HG03039 (cell line): Measurements from ENCODE around the gene RAB37.

Source experiments
- ATAC-seq: cut with Tn5 transposase; IDR thresholded peaks from one replicate; pipeline ENCODE4 v1.9.1; 2021; ENCODE audit warnings: mild to moderate bottlenecking, moderate library complexity; ENCODE audit not compliant: unreplicated experiment

The RAB37 gene

DNA sequence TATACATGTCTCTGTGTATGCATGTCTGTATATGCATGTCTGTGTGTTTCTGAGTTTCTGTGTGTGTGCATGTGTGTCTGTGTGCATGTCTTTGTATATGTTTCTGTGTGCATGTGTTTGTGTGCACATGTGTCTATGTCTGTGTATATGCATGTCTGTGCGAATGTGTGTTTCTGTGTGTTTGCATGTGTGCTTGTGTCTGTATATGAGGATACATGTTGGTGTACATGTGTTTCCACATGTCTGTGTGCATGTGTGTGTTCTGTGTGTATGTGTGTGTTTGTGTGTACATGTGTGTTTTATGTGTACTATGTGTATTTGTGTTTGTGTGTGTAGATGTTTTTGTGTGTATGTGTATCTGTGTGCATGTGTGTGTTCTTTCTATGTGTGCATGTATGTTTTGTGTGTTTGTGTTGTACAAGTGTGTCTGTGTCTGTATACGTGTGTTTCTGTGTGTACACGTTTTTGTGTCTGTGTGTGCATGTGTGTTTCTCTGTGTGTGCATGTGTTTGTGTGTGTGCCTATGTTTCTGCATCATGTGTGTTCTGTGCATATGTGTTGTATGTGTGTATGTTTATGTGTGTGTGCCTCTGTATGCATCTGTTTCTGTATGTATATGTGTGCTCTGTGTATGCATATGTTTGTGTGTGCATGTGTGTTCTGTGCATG, 8.9 kb upstream of the RAB37 start:
- no peak for ATAC-seq

DNA sequence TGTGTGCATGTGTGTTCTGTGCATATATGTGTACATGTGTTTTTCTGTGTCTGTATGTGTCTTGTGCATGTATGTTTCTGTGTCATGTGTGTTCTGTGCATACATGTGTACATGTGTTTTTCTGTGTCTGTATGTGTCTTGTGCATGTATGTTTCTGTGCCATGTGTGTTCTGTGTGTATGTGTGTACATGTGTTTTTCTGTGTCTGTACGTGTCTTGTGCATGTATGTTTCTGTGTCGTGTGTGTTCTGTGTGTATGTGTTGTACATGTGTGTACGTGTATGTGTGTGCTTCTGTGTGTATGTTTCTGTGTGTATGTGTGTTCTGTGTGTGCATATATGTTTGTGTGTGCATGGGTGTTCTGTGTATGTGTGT, 8.4 kb upstream of the RAB37 start:
- no peak for ATAC-seq

- no peak for ATAC-seq
These were observed 7.7 kb upstream of the RAB37 start for GRCh38 chr17:74729368-74729767.

- ATAC-seq, result no peak
These were observed 7.2 kb upstream of the RAB37 start for GRCh38 chr17:74729866-74730265.

DNA sequence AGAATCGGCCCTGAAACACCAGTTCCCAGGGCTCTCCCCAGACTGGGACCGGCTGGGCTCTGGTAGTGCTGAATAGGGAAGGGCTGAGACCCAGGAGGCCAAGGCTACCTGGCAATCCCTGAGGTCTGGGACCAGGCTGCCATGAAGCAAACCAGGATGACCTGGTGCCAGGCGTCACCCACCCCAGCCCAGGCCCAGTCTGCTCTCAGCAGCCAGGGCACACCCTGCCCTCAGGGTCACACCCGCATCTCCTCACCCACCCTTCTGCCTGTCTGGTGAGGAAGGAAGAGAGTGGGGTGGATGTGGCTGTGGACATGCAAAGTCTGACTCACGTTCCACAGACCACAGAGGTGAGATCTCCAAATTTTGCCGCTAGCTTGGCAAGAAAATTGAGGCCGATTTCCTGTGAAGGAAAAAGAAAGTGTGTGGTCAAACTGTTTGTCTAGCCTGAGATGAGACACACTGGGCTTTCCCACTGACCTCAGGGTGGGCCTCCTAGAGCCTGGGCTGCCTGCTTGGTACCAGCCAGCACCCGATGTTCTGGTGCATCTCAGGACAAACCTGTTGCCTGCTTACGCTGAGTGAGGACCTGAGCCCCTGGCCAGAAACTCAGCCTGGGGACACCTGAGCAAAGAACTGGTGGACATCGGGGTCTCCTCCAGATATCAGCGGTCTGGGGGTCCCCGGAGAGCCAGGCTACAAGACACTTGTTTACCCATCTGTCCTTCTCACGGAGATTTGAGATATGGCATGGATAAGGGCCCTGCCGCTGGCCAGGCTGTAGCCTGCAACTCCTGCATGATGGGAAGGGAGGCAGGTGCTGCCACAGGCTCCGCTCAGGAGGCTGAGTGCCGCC, 6.3 kb upstream of the RAB37 start:
- no peak for ATAC-seq

DNA sequence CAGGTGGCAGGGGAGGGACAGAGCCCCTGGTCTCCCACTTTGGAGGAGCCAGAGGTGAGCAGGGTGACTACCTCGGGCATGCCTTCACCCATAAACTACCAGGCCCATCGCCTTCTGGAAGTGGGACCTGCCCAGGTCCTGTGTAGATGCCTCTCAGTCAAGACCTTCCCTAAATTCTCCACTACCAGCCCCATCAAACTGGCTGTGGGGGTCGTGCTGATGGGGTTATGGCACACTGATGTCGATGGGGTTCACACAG, 5.8 kb upstream of the RAB37 start:
- no peak for ATAC-seq

DNA sequence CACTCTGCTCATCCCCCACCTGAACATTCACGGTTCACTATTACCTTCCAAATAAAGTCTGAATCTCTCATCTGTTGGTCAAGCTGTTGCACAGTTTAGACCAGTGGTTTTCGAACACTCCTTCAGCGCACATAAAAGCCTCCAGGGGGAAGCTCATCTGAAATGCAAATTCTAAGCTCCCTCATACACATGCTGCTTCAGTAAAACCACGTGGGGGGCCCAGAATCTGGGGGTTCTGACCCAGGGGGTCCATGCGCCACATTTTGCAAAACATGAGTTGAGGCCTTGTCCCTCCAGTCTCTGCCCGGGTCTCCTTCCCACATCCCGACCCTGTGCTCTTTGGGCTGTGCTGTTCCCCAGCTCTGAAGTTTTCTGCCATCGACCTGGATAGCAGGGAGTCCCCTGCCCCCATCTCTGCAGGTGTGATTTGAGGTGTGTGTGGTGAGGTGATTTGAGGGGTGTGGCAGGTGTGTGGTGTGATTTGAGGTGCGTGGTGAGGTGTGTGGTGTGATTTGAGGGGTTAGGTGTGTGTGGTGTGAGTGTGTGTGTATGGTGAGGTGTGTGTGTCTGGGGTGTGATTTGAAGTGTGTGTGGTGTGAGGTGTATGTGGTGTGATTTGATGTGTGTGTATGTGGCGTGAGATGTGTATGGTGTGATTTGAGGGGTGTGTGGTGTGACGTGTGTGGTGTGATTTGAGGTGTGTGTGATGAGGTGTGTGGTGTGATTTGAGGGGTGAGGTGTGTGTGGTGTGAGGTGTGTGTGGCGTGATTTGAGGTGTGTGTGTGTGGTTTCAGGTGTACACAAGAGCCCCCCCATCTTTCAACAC, 4.8 kb upstream of the RAB37 start:
- no peak for ATAC-seq

GRCh38 chr17:74733365-74734122, 3.5 kb upstream of the RAB37 start:
- ATAC-seq, result no peak

DNA sequence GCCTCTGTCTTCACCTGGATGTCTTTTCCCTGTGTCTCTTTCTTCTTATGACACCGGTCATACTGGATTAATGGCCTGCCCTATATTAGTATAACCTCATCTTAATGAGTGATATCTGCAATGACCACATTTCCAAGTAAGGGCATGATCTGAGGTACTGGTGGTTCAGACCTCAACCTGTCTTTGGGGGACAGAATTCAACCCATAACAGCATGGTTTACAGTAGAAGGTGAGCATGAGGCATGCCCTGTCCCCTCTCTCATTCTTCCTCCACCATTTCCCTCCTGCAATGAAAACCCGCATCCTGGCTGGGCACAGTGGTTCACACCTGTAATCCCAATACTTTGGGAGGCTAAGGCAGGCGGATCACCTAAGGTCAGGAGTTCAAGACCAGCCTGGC, 2.8 kb upstream of the RAB37 start:
- ATAC-seq, result no peak

- ATAC-seq, result no peak
These were observed 419 bp downstream of the RAB37 start for GRCh38 chr17:74737299-74738050.

DNA sequence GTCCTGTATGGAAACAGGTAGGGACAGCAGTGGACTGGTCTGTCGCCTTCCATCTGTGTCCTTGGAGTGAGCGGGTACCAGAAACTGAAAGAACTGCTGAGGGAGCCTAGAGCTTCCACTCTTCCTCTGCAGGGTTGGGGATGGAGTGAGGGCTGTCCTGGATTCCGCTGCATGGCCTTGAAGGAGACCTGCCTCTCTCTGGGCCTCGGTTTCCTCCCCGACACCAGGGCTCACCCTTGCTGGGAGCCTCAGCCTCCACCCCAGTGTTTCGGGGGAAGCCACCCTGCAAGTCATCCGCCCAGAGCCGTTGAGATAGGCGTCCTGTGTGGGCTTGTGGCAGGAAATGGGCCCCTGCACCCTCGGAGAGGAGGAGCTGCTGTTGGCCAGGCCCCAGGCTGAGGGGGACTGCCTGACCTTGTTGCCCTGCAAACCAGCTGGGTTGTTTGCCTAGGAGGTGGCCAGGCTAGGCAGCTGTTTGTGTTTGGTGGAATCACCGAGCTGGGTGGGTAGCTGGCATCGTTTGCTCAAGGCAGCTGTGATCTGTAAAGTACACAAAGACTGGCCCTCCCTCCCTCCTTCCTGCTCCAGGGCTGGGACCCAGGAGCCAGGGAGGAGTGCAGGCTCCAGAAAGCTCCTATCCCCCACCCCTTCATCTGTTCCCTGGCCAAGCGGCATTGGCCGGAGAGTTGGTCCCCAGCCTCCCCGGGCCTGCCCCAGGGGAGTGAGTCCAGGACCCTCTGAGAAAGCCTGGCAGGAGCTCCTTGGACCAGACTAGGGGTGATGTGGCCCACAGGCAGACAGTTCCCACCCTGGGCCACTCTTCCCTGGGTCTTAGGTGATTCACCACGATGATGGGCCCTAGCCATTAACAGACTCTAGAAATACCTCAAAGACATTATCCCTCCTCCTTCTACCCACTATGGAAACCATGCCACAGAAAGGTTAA, 1.3 kb downstream of the RAB37 start:
- ATAC-seq, result no peak

GRCh38 chr17:74739227-74739831, 2.3 kb downstream of the RAB37 start:
- ATAC-seq, result no peak

DNA sequence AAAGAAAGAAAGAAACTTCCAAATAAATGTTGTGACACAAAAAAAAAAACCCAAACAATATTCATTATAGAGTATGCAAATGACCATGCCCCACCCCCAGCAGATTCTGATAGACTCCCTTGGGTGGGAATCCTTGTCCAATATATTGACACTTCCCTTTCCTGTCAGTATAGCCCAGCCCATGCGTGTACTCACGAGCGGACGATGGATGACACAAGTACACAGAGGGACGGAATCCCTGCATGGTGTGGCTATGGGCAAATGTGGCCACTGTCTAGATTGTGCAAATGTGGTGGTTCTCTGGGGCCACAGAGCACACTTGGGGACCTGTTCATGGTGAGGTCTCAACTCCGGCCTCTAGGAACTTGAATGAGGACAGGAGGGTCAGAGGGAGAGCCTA, 3.1 kb downstream of the RAB37 start:
- no peak for ATAC-seq

GRCh38 chr17:74740641-74741387, 3.8 kb downstream of the RAB37 start:
- no peak for ATAC-seq

- ATAC-seq, result no peak
These were observed 5.1 kb downstream of the RAB37 start for GRCh38 chr17:74742153-74742515.

DNA sequence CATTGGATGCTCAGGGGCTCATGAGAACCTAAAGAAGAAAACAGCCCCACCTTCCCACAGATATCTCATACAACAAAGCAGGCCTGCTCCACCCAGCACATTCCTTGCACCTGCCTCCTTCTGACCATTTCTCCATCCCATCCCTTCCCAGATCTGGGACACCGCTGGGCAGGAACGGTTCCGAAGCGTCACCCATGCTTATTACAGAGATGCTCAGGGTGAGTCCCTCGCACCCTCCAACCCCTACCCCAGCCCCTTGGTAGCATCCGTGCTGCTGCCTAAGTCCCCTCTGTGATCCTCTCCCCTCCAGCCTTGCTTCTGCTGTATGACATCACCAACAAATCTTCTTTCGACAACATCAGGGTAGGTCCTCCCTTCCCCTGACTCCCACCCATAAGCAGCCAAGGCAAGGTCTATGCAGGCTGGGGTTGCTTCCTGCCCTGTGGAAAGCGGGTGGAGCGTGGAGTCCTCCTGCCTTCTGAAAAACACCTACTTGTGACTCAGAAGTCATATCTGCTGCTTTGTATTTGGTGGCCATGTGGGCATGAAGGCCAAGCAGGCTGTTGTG, 6.0 kb downstream of the RAB37 start:
- ATAC-seq, result no peak

DNA sequence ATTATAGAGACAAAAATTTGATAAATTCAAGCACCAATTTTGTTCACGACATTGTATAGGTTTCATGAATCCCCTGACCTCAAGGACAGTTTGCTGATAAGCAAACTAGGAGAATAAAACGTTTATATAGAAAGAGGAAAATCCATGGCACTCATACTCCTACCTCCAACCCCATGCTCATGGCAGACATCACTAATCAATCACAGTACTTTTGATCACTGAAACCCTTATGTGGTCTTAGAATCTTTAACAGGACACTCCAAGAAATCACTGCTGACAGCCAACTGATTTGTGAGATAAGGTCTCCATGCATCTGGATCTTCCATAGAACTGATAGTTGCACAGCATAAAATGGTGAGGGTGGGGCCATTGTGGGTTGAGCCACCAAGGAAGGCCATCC, 6.7 kb downstream of the RAB37 start:
- no peak for ATAC-seq

DNA sequence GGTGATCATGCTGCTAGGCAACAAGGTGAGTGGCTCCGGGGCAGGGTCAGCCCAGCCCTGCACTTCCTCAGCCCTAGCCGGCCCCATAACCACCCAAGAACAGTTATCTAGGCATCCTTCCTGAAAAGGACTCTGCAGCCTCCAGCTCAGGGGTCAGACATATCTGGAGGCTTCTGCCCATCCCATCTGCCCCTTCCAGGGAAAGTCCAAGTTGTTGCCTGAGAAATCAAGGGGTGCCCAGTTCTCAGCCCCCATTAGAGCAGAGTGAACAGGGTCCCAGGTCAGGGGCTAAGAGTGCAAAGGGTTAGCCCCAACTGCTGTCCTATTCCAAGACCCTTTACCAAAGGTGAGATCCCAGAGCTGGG, 7.3 kb downstream of the RAB37 start:
- ATAC-seq, result no peak
